Uterus (tissue), 4 donors: ENCODE results near the gene ZNF75A. TPM values are rescaled to one million over a fixed set of nuclear protein-coding genes. Genes with fewer than 3 reads are reported as not detected.

ENCODE experiments used
- DNase-seq, 2 donors: peaks; one replicate each; pipeline ENCODE4 v3.0.0-alpha.2; 2019 to 2020
- H3K27ac ChIP-seq, 2 donors: fragments of 200-600 bp; sonication (generic); 1 replicate in 1 of 2; 2 replicates in 1 of 2; pipeline ENCODE4 v1.5.1; 2016 to 2018
- H3K27me3 ChIP-seq, 2 donors: fragments of 200-600 bp; sonication (generic); one replicate each; pipeline ENCODE4 v1.5.1; 2018 to 2019; ENCODE audit warnings: control low read depth in 1 of 2
- H3K36me3 ChIP-seq, 2 donors: fragments of 200-600 bp; sonication (generic); one replicate each; pipeline ENCODE4 v1.5.1; 2019; ENCODE audit warnings: control low read depth in 1 of 2
- H3K4me1 ChIP-seq, 2 donors: fragments of 200-600 bp; sonication (generic); one replicate each; pipeline ENCODE4 v1.5.1; 2018 to 2019; ENCODE audit warnings: control low read depth in 1 of 2
- H3K4me3 ChIP-seq, 2 donors: fragments of 200-600 bp; sonication (generic); 1 replicate in 1 of 2; 2 replicates in 1 of 2; pipeline ENCODE4 v1.5.1; 2018 to 2019; ENCODE audit warnings: mild to moderate bottlenecking in 1 of 2
- H3K9me3 ChIP-seq, 2 donors: fragments of 200-600 bp; sonication (generic); one replicate each; pipeline ENCODE4 v1.5.1; 2019; ENCODE audit warnings: control low read depth in 1 of 2
- POLR2A ChIP-seq, 2 donors: fragments of 450-650 bp; IDR thresholded peaks; one replicate each; pipeline ENCODE4 v1.6.1; 2016; ENCODE audit warnings: antibody characterized with exemption in 2 of 2, mild to moderate bottlenecking in 1 of 2, moderate library complexity in 1 of 2
- intact Hi-C: fragments of 100-400 bp; cut with DNase I; formaldehyde crosslinking; loops from one replicate; pipeline ENCODE4 v1.15.1; 2023; ENCODE audit warnings: low total_unique reads
- total RNA-seq, 4 donors: library from RNA; depleted of rRNA in 3 of 4; stranded (reverse); fragments of >200 nt in 3 of 4; gene quantifications; one replicate each; pipeline versions ENCODE4 v1.1.0 to v1.2.4, GENCODE V29; 2014 to 2023
- TF ChIP-seq, protein P1 (sequence below), 4 experiments: fragments of 200-600 bp in 2 of 4; fragments of 450-650 bp in 2 of 4; sonication (generic) in 2 of 4; IDR thresholded peaks; one replicate each; pipeline ENCODE4 v1.5.1; 2016 to 2019; ENCODE audit warnings: antibody characterized with exemption in 4 of 4, mild to moderate bottlenecking in 2 of 4, moderate library complexity in 1 of 4
- donor health status: DM: yes; HTN: yes; CAD: no.

ZNF75A gene
- total RNA-seq, 4 donors from 2014 or later, result 8.8 to 54.5 (median 30.9) TPM

DNA sequence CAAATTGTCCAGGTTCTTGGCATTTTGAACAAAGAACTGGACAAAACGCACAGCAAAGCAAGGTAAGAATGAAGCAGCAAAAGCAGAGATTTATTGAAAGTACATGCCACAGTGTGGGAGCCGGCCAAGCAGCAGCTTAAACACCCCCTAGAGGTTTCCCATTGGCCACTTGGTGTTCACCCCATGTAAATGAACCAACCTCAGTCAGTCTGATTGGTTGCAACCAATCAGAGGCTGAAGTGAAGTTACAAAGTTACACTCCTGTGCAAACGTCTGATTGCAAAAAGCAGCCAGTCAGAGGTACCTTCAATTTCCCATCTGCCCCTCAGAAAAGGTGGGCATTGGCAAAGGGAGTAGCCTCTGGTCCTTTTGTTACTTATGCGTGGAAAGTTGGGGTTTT, 30.8 kb upstream of the ZNF75A start:
- Histone ChIP-seq H3K9me3 (no peaks in the 10 kb centered on the region), H3K4me1 (no peaks in the 10 kb centered on the region), H3K27me3 (no peaks in the 10 kb centered on the region), H3K27ac (no peak overlapping the region), H3K4me3 (no peak overlapping the region), H3K36me3 (no peaks in the 10 kb centered on the region)
- intact Hi-C loops, result no loop called here
- TF ChIP-seq, protein P1, sequence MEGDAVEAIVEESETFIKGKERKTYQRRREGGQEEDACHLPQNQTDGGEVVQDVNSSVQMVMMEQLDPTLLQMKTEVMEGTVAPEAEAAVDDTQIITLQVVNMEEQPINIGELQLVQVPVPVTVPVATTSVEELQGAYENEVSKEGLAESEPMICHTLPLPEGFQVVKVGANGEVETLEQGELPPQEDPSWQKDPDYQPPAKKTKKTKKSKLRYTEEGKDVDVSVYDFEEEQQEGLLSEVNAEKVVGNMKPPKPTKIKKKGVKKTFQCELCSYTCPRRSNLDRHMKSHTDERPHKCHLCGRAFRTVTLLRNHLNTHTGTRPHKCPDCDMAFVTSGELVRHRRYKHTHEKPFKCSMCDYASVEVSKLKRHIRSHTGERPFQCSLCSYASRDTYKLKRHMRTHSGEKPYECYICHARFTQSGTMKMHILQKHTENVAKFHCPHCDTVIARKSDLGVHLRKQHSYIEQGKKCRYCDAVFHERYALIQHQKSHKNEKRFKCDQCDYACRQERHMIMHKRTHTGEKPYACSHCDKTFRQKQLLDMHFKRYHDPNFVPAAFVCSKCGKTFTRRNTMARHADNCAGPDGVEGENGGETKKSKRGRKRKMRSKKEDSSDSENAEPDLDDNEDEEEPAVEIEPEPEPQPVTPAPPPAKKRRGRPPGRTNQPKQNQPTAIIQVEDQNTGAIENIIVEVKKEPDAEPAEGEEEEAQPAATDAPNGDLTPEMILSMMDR (IDR thresholded peaks at IDR 0.05), result no peak
- no peak for TF ChIP-seq POLR2A (IDR thresholded peaks at IDR 0.05)
- no peak for DNase-seq

DNA sequence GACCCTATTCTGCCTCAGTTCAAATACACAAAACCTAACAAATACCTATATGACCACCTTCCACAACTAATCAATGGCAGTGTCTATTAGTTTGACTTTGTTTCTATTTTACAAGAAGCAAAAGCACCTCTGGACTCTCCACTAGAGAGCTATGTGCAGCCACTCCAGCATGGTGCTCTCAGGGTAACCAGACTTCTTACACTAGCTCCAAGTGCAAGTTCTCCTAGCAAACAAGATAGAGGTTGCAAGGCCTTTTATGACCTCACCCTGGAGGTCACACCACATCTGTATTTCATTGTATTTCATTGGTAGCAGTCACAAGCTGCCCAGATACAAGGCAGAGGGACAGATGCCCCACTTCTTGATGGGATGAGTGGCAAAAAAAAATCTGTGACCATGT, 30.4 kb upstream of the ZNF75A start:
- Histone ChIP-seq H3K27me3 (no peaks in the 10 kb centered on the region), H3K27ac (no peak overlapping the region), H3K36me3 (no peaks in the 10 kb centered on the region), H3K9me3 (no peaks in the 10 kb centered on the region), H3K4me1 (no peaks in the 10 kb centered on the region), H3K4me3 (no peak overlapping the region)
- TF ChIP-seq, protein P1 (IDR thresholded peaks at IDR 0.05), result no peak
- TF ChIP-seq POLR2A (IDR thresholded peaks at IDR 0.05), result no peak
- no peak for DNase-seq
- intact Hi-C loops, result no loop called here

DNA sequence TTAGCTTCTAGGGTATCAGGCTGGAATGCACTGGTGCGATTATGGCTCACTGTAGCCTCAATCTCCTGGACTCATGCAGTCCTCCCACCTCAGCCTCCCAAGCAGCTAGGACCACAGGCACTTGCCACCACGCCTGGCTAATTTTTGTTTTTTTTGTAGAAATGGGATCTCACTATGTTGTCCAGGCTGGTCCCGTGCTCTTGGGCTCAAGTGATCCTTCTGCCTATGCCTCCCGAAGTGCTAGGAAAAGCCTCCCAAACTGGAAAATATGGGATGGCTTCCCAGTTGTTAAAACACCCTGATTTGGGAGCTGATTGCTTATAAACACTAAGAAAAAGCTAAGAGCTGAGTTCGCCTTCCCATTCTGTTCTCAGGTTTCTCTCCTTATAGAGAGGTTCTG, 28.6 kb upstream of the ZNF75A start:
- Histone ChIP-seq H3K9me3 (no peaks in the 10 kb centered on the region), H3K4me3 (no peak overlapping the region), H3K27me3 (no peaks in the 10 kb centered on the region), H3K4me1 (no peaks in the 10 kb centered on the region), H3K36me3 (no peaks in the 10 kb centered on the region), H3K27ac (no peak overlapping the region)
- intact Hi-C loops, result no loop called here
- TF ChIP-seq, protein P1 (IDR thresholded peaks at IDR 0.05), result no peak
- TF ChIP-seq POLR2A (IDR thresholded peaks at IDR 0.05), result no peak
- no peak for DNase-seq

DNA sequence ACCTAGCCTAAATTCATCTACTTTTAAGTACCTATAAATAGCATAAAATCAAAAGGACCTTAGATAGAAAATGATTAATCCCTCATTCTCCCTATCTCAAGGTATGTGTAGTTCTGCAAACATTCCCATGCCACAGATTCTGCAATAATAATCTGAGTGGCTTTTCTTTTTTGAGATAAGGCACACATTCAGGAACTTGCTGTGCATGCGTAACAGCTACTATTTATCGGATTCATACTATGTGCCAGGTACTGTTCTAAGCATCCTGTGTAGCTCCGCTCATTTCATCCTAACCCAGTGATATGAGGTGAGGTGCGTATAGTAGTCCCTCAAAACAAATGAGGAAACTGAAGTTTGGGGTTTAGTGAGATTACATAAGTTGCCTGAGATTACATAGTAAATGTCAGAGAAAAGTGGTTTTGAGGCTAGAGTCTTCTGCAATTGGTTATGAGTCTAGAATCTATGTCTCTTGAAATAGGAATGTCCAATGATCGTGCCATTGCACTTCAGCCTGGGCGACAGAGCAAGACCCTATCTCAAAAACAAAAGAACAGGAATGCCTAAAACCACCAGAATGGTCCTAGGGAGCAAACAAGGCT, 24.0 kb upstream of the ZNF75A start:
- intact Hi-C loops, result no loop called here

DNA sequence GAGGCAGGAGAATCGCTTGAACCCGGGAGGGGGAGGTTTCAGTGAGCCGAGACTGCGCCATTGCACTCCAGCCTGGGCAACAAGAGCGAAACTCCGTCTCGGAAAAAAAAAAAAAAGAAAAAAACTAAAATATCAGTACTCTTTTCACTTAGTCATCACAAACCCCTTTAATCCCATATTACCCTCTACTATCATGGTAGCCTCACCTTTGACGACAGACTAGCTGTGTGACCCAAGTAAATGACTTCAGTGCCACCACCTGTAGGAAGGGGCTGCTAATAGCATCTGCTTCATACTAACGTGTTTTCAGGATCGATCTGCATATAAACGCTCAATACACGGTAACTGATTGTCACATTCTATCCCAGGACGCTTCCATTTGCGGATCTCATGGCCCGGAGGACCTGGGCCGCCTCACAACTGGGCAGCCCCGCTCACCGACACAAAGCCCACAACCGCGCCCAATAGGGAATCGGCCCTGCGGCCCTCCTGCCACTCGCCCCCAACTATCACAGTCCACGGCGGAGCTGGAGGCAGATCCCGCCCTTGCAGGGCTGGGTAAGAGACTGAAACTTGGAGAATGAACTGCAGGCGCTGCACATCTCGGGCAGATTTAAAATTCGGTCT, 23.1 kb upstream of the ZNF75A start:
- TF ChIP-seq, protein P1 (IDR thresholded peaks at IDR 0.05), result no peak
- TF ChIP-seq POLR2A (IDR thresholded peaks at IDR 0.05), result no peak
- Histone ChIP-seq H3K27me3 (no peaks in the 10 kb centered on the region), H3K9me3 (peaks cover 0 to 5% of the 10 kb centered on the region in 2 donors), H3K4me3 (peak overlapping the region; percentile 70 to 94), H3K36me3 (no peaks in the 10 kb centered on the region), H3K27ac (peak overlapping the region; percentile 99), H3K4me1 (peaks cover 0 to 6% of the 10 kb centered on the region in 2 donors)
- intact Hi-C loops, result no loop called here
- no peak for DNase-seq

More for the DNA sequence above, 24.0 kb upstream of the ZNF75A start:
- DNase-seq, result no peak
- TF ChIP-seq, protein P1 (IDR thresholded peaks at IDR 0.05), result no peak
- TF ChIP-seq POLR2A (IDR thresholded peaks at IDR 0.05), result no peak
- no peaks in the 10 kb centered on the region for H3K36me3 ChIP-seq
- no peak overlapping the region for H3K4me3 ChIP-seq
- H3K27ac ChIP-seq, result no peak overlapping the region
- peaks cover 0 to 4% of the 10 kb centered on the region in 2 donors for H3K9me3 ChIP-seq
- H3K4me1 ChIP-seq, result peaks cover 0 to 6% of the 10 kb centered on the region in 2 donors
- no peaks in the 10 kb centered on the region for H3K27me3 ChIP-seq
